ENCODE data around the gene C2CD4B.

Gene C2CD4B

GRCh38 chr15:62147149-62147548 is 17.9 kb downstream of the C2CD4B start:
- no peak for DNase-seq

GRCh38 chr15:62145015-62145735 is 19.9 kb downstream of the C2CD4B start:
- no peak for DNase-seq

GRCh38 chr15:62142736-62143135 is 22.3 kb downstream of the C2CD4B start:
- no peak for DNase-seq

GRCh38 chr15:62141643-62142588 is 23.2 kb downstream of the C2CD4B start:
- DNase-seq: no peak

- no peak for DNase-seq
Observed at GRCh38 chr15:62141200-62141599, 23.9 kb downstream of the C2CD4B start.

GRCh38 chr15:62138124-62138523 is 27.0 kb downstream of the C2CD4B start:
- DNase-seq: no peak

- no peak for DNase-seq
Observed at GRCh38 chr15:62136911-62137865, 27.9 kb downstream of the C2CD4B start.

GRCh38 chr15:62135532-62136134 is 29.5 kb downstream of the C2CD4B start:
- no peak for DNase-seq

GRCh38 chr15:62133141-62133540 is 31.9 kb downstream of the C2CD4B start:
- DNase-seq: no peak

GRCh38 chr15:62128916-62129315 is 36.2 kb downstream of the C2CD4B start:
- DNase-seq: no peak

- no peak for DNase-seq
Observed at GRCh38 chr15:62126364-62126763, 38.7 kb downstream of the C2CD4B start.

GRCh38 chr15:62125773-62126172 is 39.3 kb downstream of the C2CD4B start:
- no peak for DNase-seq

GRCh38 chr15:62124973-62125303 is 40.1 kb downstream of the C2CD4B start:
- DNase-seq: no peak

- DNase-seq: no peak
Observed at GRCh38 chr15:62124176-62124972, 40.7 kb downstream of the C2CD4B start.

- no peak for DNase-seq
Observed at GRCh38 chr15:62122249-62122648, 42.8 kb downstream of the C2CD4B start.

GRCh38 chr15:62121273-62122015 is 43.6 kb downstream of the C2CD4B start:
- no peak for DNase-seq

- no peak for DNase-seq
Observed at GRCh38 chr15:62120776-62121175, 44.3 kb downstream of the C2CD4B start.

- DNase-seq: no peak
Observed at GRCh38 chr15:62119874-62120273, 45.2 kb downstream of the C2CD4B start.

GRCh38 chr15:62119227-62119864 is 45.7 kb downstream of the C2CD4B start:
- DNase-seq: no peak

GRCh38 chr15:62118520-62119226 is 46.4 kb downstream of the C2CD4B start:
- DNase-seq: no peak

Data from stimulated activated CD8-positive, alpha-beta memory T cell treated with anti-CD3 and anti-CD28 coated beads, Interleukin-4, amount 100 ng/mL, for 48 hours (primary cell).